Neural cell (in vitro differentiated cells): Measurements from ENCODE around the gene GTF2E1. TPM values are rescaled to one million over a fixed set of nuclear protein-coding genes. Genes with fewer than 3 reads are reported as not detected.

Experiments
- H2AFZ ChIP-seq: fragments of 200-600, 300-800 bp; sonication (generic), shearing (Covaris generic); 2 replicates; pipeline ENCODE4 v1.6.0; 2014; ENCODE audit warnings: low read depth, mild to moderate bottlenecking, antibody characterized with exemption, low read length, moderate library complexity
- H3F3A ChIP-seq: fragments of 200-600 bp; shearing (Covaris generic); 2 replicates; pipeline ENCODE4 v1.6.1; 2016; ENCODE audit warnings: mild to moderate bottlenecking, moderate library complexity, mixed read lengths, antibody characterized with exemption, low read length; ENCODE audit not compliant: insufficient read depth, poor library complexity, severe bottlenecking
- H3K27ac ChIP-seq: fragments of 200-600, 300-800 bp; sonication (generic), shearing (Covaris generic); 2 replicates; pipeline ENCODE4 v1.5.1; 2014; ENCODE audit warnings: mild to moderate bottlenecking, low read length, moderate library complexity
- H3K27me3 ChIP-seq: fragments of 300-800, 200-600 bp; sonication (generic), shearing (Covaris generic); 2 replicates; pipeline ENCODE4 v1.6.0; 2014; ENCODE audit warnings: mild to moderate bottlenecking, low read depth, low read length, moderate library complexity; ENCODE audit not compliant: insufficient read depth
- H3K36me3 ChIP-seq: fragments of 300-800, 200-600 bp; sonication (generic), shearing (Covaris generic); 2 replicates; pipeline ENCODE4 v1.5.1; 2014; ENCODE audit warnings: mild to moderate bottlenecking, antibody characterized with exemption, low read length, moderate library complexity; ENCODE audit not compliant: insufficient read depth
- H3K4me2 ChIP-seq: fragments of 300-800, 200-600 bp; sonication (generic), shearing (Covaris generic); 2 replicates; pipeline ENCODE4 v1.6.0; 2014; ENCODE audit warnings: mild to moderate bottlenecking, low read length
- H3K4me3 ChIP-seq: fragments of 300-800, 200-600 bp; sonication (generic), shearing (Covaris generic); 2 replicates; pipeline ENCODE4 v1.5.1; 2014; ENCODE audit warnings: mild to moderate bottlenecking, low read length, moderate library complexity
- H3K79me2 ChIP-seq: fragments of 200-600 bp; shearing (Covaris generic); replicated peaks from 2 replicates; pipeline ENCODE4 v1.6.0; 2014; ENCODE audit warnings: mild to moderate bottlenecking, low read length, moderate library complexity; ENCODE audit not compliant: insufficient read depth
- H3K9ac ChIP-seq: fragments of 300-800, 200-600 bp; sonication (generic), shearing (Covaris generic); 2 replicates; pipeline ENCODE4 v1.6.1; 2016; ENCODE audit warnings: mild to moderate bottlenecking, low read length, mixed read lengths
- H3K9me2 ChIP-seq: fragments of 200-600 bp; shearing (Covaris generic); 2 replicates; pipeline ENCODE4 v1.6.1; 2016; ENCODE audit warnings: mild to moderate bottlenecking, low read length, mixed read lengths; ENCODE audit not compliant: insufficient read depth
- H3K9me3 ChIP-seq: fragments of 200-600, 300-800 bp; sonication (generic), shearing (Covaris generic); 2 replicates; pipeline ENCODE4 v1.6.1; 2016; ENCODE audit warnings: mild to moderate bottlenecking, mixed run types, low read length, moderate library complexity, mixed read lengths
- H4K20me1 ChIP-seq: fragments of 200-600 bp; shearing (Covaris generic); 2 replicates; pipeline ENCODE4 v1.6.1; 2016; ENCODE audit warnings: mild to moderate bottlenecking, mixed run types; ENCODE audit not compliant: insufficient read depth
- CTCF ChIP-seq: fragments of 450-650 bp; IDR thresholded peaks from 2 replicates; pipeline ENCODE4 v1.5.1; 2014; ENCODE audit warnings: antibody characterized with exemption, mild to moderate bottlenecking, moderate library complexity; ENCODE audit not compliant: poor library complexity, severe bottlenecking
- EP300 ChIP-seq: fragments of 450-650 bp; conservative IDR thresholded peaks from 2 replicates; pipeline ENCODE4 v1.6.1; 2014; ENCODE audit warnings: antibody characterized with exemption, mild to moderate bottlenecking, moderate library complexity; ENCODE audit not compliant: poor library complexity, severe bottlenecking
- EZH2 ChIP-seq: fragments of 200-600, 300-800 bp; shearing (Covaris generic), sonication (generic); IDR thresholded peaks from 2 replicates; pipeline ENCODE4 v1.6.1; 2014; ENCODE audit warnings: antibody characterized with exemption, low read length, borderline replicate concordance, mild to moderate bottlenecking; ENCODE audit not compliant: insufficient read depth, poor library complexity, severe bottlenecking
- MXI1 ChIP-seq: fragments of 450-650 bp; conservative IDR thresholded peaks from 2 replicates; pipeline ENCODE4 v1.6.1; 2014; ENCODE audit warnings: antibody characterized with exemption, mild to moderate bottlenecking; ENCODE audit not compliant: poor library complexity, severe bottlenecking
- POLR2AphosphoS5 ChIP-seq: IDR thresholded peaks from 2 replicates; pipeline ENCODE4 v1.6.1; 2012
- RAD21 ChIP-seq: fragments of 450-650 bp; conservative IDR thresholded peaks from 2 replicates; pipeline ENCODE4 v1.6.1; 2014; ENCODE audit warnings: antibody characterized with exemption, mild to moderate bottlenecking, moderate library complexity
- SMC3 ChIP-seq: fragments of 450-650 bp; conservative IDR thresholded peaks from 2 replicates; pipeline ENCODE4 v1.6.1; 2014; ENCODE audit warnings: antibody characterized with exemption, mild to moderate bottlenecking, moderate library complexity; ENCODE audit not compliant: poor library complexity
- TAF1 ChIP-seq: IDR thresholded peaks from 2 replicates; pipeline ENCODE4 v1.6.1; 2012; ENCODE audit warnings: low read depth
- polyA plus RNA-seq: library from polyadenylated mRNA; depleted of rRNA; stranded (reverse); fragments of >200 nt; gene quantifications from 2 replicates; pipeline ENCODE4 v1.2.3, GENCODE V29; 2014
- TF ChIP-seq, protein P1 (sequence below): IDR thresholded peaks from 2 replicates; pipeline ENCODE4 v1.6.1; 2012; ENCODE audit warnings: borderline replicate concordance

The GTF2E1 gene
- polyA plus RNA-seq, 1 donor from 2014 or later = 25.1 TPM

- Histone ChIP-seq H2AFZ (no peak overlapping the region), H3K27me3 (no peaks in the 10 kb centered on the region), H4K20me1 (no peaks in the 10 kb centered on the region), H3K9me2 (no peaks in the 10 kb centered on the region), H3K79me2 (no peaks in the 10 kb centered on the region), H3K36me3 (no peaks in the 10 kb centered on the region), H3K27ac (no peak overlapping the region), H3K4me3 (no peak overlapping the region), H3K4me2 (no peak overlapping the region), H3K9me3 (no peaks in the 10 kb centered on the region), H3F3A (no peaks in the 10 kb centered on the region), H3K9ac (no peak overlapping the region)
- TF ChIP-seq, protein P1, sequence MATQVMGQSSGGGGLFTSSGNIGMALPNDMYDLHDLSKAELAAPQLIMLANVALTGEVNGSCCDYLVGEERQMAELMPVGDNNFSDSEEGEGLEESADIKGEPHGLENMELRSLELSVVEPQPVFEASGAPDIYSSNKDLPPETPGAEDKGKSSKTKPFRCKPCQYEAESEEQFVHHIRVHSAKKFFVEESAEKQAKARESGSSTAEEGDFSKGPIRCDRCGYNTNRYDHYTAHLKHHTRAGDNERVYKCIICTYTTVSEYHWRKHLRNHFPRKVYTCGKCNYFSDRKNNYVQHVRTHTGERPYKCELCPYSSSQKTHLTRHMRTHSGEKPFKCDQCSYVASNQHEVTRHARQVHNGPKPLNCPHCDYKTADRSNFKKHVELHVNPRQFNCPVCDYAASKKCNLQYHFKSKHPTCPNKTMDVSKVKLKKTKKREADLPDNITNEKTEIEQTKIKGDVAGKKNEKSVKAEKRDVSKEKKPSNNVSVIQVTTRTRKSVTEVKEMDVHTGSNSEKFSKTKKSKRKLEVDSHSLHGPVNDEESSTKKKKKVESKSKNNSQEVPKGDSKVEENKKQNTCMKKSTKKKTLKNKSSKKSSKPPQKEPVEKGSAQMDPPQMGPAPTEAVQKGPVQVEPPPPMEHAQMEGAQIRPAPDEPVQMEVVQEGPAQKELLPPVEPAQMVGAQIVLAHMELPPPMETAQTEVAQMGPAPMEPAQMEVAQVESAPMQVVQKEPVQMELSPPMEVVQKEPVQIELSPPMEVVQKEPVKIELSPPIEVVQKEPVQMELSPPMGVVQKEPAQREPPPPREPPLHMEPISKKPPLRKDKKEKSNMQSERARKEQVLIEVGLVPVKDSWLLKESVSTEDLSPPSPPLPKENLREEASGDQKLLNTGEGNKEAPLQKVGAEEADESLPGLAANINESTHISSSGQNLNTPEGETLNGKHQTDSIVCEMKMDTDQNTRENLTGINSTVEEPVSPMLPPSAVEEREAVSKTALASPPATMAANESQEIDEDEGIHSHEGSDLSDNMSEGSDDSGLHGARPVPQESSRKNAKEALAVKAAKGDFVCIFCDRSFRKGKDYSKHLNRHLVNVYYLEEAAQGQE = no peak
- TF ChIP-seq SMC3 (no peak), TAF1 (no peak), RAD21 (no peak), EZH2 (no peak), POLR2AphosphoS5 (no peak), MXI1 (no peak), EP300 (no peak), CTCF (no peak)
Observed at GRCh38 chr3:120726791-120727190, 15.8 kb upstream of the GTF2E1 start.

DNA sequence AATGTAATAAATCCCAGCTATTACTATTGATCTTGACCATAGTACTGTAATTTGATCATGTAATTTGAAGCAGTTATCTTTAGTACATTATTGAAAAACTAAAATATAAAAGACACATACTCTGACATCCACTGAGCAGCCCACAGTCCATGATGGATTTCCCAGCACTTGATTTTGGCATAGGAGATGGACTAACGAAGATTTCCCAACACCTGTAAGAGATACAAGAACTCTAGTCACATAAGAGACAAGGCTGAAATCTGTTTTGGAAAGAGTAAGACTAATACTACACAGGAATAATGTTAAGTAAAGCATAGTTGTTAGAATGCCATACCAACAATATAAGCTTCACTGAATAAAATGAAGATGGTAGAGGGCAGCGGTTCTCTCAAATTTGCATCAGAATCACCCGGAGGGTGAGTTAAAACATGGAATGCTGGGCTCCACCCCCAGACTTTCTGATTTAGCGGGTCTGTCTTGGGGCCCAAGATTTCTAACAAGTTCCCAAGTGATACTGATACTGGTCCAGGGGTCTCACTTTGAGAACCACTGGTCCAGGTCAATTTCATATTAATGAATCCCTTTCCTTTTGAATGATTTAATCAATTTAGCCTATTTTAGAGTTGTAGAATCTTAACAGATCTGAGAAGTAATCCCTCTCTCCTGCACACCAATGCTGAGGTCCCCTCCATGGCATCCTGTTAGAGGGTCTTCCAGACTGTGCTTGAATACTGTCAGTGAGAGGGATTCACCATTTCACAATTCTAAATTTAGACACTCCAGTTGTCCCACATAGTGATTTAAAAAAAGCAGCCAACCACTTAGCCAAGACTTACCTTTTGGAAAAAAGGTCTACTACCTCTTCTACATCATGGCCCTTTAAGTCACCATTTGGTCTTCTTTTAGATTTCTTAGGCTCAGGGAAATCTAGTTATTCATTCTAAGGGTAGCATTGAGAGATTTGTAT, 11.7 kb upstream of the GTF2E1 start:
- no peak overlapping the region for H3K4me2 ChIP-seq
- no peak overlapping the region for H2AFZ ChIP-seq
- no peaks in the 10 kb centered on the region for H3K36me3 ChIP-seq
- no peak for TF ChIP-seq POLR2AphosphoS5
- TF ChIP-seq MXI1 = no peak
- TF ChIP-seq RAD21 = no peak
- no peak for TF ChIP-seq CTCF
- TF ChIP-seq, protein P1 = no peak
- no peak for TF ChIP-seq TAF1
- TF ChIP-seq EZH2 = no peak
- no peak for TF ChIP-seq EP300
- no peak for TF ChIP-seq SMC3
- no peaks in the 10 kb centered on the region for H3K9me3 ChIP-seq
- no peak overlapping the region for H3K4me3 ChIP-seq
- no peaks in the 10 kb centered on the region for H3K79me2 ChIP-seq
- no peaks in the 10 kb centered on the region for H3K9me2 ChIP-seq
- H4K20me1 ChIP-seq = no peaks in the 10 kb centered on the region
- H3K27ac ChIP-seq = no peak overlapping the region
- no peaks in the 10 kb centered on the region for H3F3A ChIP-seq
- no peak overlapping the region for H3K9ac ChIP-seq
- H3K27me3 ChIP-seq = no peaks in the 10 kb centered on the region
